ENCODE results near the gene PIAS2.

DNA sequence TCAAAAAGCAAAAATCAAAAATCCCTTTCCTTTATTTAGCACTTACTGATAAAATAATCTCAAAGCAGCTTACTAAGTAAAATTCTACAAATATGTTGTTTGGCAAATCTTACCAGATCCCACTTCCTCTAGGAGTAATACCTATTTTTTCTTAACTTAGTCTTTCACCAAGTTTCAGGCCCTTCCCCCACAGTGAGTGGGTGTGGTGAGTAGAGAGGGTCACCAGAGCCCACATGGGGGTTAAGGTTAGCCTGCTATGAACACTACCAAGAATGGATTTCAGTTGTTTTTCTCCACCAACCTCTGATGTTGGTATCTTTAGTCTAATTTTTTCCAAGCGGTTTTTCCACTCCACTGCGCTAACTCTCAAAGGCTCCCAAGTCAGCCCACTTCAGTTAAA, 23.2 kb downstream of the PIAS2 start:
- TF ChIP-seq BHLHE40 (IDR thresholded peaks at IDR 0.05; ENCODE audit: borderline replicate concordance) (no peak), SUZ12 (IDR thresholded peaks at IDR 0.05) (no peak), ELF4 (IDR thresholded peaks at IDR 0.05) (no peak), FOXM1 (IDR thresholded peaks at IDR 0.05; ENCODE audit: borderline replicate concordance) (no peak)
